NK-92 (cell line): Measurements from ENCODE around the gene TOMM5.
"Not testable (repeated sequence)": the region's sequence is repeated elsewhere in the genome, so short reads cannot be mapped to it uniquely, and the experiment has no call there.

Source experiments
- DNase-seq: peaks from one replicate; lab custom pipeline; 2025; ENCODE audit not compliant: unreplicated experiment; lab: John Stamatoyannopoulos, UW

The TOMM5 gene

GRCh38 chr9:37611961-37612360 is 19.6 kb upstream of the TOMM5 start:
- no peak for DNase-seq

GRCh38 chr9:37611014-37611413 is 18.6 kb upstream of the TOMM5 start:
- no peak for DNase-seq

DNA sequence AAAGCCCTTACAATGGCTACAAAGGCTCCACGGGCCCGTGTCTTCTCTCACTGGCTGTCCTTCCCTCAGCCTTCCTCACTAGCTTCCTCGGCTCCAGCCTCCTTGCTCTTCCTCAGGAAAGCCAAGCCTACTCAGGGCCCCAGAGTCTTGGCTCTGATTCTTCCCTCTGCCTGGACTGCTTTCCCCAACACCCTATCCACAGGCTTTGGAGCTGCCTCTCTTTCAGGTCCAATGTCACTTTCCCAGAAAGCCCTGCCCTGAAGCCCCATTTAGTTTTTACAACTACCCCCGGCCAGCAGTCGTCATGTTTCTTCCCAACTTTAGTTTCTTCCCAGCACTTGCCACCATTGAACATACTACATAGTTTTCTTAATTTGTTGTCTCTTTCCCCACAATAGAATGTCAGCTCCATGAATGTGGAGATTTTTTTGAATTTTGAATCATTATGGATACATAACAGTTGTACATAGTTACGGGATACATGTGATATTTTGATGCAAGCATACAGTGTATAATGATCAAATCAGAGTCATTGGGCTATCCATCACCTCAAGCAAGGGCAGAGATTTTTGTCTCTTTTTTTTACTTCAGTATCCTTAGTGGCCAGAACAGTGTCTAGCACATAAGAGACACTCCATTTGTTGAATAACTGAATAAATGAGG is 17.5 kb upstream of the TOMM5 start:
- DNase-seq: no peak

- no peak for DNase-seq
Measured at GRCh38 chr9:37608250-37608649, 15.9 kb upstream of the TOMM5 start.

DNA sequence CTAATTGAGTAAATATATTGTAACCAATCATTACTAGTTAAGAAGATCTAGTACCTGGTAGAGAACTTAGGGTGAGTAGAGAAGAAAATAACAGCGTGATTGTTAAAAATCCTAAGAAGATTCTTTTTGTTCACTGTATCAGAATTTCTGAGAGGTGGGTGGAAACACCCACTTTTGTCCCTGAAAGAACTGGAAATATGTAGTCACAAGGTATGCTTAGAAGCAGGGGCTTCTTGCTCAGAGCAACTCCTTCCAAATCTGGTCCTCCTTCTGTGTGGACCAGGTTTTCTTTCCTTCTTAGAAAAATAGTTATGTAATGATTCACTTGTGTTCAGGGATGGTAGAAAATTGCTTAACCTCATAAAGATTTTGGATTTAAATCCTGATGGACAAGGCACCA is 11.9 kb upstream of the TOMM5 start:
- DNase-seq: no peak

DNA sequence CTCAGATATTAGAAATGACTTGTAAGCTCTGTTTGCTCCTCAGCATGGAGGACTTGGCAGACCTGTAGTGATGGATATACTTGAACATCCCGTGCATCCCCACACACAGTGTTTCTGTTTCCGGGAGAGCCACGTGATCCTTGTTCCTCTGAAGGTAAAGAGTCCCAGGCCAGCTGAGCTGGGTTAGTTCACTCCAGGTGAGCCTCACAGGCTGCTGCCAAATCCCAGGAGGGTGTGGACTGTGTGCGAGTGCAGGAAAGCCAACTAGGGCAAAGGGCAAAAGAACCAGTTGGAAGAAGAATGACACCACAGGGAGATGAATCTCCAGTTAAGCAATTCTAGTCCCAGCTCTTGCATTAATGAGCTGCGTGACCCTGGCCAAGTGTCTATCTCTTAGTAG is 10.4 kb upstream of the TOMM5 start:
- no peak for DNase-seq

DNA sequence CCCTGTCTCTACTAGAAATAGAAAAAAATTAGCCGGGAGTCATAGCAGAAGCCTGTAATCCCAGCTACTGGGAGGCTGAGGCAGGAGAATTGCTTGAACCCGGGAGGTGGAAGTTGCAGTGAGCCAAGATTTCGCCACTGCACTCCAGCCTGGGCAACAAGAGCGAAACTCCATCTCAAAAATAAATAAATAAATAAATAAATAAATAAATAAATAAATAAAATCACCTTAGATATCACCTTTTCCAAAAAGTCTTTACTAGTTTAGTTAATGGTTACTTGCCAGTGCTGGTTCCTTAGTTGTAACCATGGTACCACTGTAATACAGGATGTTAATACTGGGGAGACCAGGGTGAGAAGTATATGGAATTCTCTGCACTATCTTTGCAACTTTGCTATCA is 9.7 kb upstream of the TOMM5 start:
- DNase-seq: not testable (repeated sequence)

DNA sequence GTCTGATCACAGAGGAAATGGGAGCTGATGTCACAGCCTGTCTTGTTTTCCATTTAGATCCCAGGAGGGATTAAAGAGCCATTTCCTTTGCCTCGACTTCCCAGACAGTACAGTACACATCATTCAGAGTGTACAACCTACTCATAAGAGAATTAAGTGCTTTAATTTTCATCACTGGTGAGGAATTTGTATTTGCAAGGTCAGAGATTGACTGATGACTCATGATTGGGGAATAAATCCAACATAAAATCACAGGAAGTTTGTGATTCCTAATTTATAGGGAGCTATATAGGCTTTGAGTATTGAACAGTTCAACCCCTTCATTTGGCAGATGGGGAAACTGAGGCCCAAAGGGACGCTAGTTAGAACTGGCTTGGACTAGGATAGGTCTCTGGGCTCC is 4.1 kb upstream of the TOMM5 start:
- DNase-seq: no peak

GRCh38 chr9:37593883-37594448 is 1.6 kb upstream of the TOMM5 start:
- no peak for DNase-seq

DNA sequence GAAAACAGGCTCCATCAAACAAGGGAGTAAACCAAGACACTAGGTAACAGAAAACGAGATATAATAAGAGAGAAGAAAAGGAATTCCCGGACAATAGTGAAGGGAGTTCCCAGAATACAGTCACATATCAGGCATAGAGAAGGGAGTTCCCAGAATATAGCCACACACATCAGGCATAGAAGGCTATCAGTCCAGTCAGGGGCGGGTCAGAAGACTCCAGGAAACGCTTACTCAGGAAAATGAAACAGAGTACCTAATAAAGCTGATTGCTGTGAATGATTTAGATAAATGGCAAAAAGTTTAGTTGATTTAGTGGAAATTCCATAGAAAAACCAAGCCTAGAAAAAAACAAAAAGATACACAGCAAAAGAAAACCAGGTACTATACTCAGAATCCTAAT is 4.9 kb downstream of the TOMM5 start:
- DNase-seq: no peak

DNA sequence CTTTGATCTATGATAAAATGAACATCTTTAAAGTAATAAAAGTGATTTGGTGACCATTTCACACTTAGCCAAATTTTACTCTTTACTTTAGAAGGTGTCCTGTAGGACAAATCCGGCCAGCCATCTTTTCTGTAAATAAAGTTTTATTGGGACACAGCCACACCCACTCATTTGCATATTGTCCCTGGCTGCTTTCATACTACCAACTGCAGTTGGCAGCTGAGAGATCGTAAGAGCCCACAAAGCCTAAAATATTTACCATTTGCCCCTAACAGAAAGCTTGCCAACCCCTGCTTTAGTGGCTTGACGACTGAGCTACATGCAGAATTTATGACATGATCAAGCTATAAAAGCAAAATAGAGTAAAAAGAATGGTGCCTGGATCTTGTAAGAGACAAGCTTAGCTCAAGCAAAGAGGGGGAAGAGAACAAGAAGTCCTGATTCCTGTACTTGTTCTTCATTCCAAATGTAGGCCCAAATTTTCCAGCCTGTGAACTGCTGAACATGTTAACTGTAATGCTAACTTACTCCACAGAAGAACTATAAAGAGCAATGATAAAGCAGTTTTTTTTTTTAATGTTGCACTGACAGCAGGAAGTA is 8.8 kb downstream of the TOMM5 start:
- DNase-seq: no peak

GRCh38 chr9:37582548-37583157 is 9.7 kb downstream of the TOMM5 start:
- DNase-seq: no peak

DNA sequence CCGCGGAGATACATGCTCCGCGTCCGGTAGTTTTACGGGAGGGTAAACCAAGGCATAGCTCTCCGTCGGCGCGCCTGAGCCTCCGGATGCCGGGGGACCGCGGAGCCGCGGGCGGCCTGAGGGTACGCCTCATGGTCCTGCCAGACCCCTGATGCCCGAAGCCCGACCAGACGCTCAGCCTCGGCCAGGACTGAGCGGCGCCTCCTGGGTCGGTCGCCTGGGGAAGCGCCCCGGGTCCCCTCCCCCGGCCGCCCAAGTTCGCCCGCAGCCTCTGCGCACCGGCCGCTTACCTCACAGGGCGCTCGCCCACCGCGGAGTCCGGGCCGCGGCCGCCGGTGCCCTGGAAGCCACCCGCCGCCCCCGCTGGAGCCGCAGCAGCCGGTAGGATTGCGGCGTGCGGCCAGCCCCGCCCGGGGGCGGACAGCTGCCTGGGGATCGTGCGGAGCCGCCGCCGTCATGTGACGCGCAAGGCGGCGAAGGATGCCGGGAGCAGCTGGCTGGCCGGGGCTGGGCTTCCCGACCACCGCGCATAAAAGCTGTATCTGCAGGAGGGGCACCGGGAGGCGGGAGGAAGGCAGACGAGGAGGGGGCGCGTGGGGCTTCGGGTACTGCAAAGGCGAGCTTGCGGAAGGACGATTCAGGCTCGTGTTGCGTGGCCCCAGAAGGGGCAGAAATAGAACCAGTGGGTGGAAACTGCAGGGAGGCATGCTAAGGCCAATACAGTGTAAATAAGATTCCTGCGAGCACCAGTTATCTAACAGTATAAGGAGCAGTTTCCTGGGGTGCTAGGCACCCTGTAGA is 16.3 kb downstream of the TOMM5 start, which contains the start of gene FBXO10:
FBXO10 (minus strand) TSS at position 460 of the 801 bp plus-strand sequence. CDS start 34,612 bp downstream, outside the sequence.
- no peak for DNase-seq

GRCh38 chr9:37575511-37575914 is 16.9 kb downstream of the TOMM5 start:
- DNase-seq: no peak

DNA sequence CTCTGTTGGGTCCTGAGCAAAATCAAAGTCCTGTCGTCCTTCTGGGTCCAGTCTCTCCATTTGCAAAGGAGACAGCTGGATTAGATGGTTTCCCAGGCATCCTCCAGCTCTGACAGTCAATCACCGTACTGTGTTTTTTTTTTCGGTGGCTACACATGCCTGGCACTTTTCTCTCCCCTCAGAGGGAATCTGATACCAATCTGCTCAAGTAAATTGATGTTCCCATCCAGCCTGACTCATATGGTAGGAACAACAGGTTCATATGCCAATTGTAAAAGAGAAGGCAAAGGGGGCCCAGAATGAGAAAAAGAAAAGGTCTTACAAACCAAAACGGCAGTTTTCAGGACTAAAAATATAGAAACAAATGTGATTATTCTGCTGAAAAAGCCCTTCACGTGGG is 17.4 kb downstream of the TOMM5 start:
- DNase-seq: no peak

- DNase-seq: no peak
Measured at GRCh38 chr9:37574241-37574721, 18.1 kb downstream of the TOMM5 start.

GRCh38 chr9:37571282-37571681 is 21.1 kb downstream of the TOMM5 start:
- no peak for DNase-seq

DNA sequence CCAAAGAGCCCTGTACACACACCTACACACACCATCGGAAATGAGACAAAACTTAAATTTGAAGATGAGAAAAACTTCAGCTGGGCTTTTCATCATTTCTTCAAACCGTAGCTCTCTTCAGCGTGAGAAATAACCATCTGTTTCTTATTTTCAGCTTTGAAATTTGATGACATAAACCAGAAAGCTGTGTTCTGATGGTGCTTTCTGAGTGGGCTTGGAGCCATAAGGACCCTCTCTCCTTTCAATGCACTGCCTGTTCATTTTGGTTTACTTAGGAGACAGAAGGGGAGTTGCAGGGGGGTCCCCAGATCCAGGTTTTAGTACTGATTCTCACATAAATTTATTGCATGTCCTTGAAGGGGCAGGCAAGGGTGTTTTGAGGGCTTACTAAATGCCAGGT is 25.7 kb downstream of the TOMM5 start:
- no peak for DNase-seq

DNA sequence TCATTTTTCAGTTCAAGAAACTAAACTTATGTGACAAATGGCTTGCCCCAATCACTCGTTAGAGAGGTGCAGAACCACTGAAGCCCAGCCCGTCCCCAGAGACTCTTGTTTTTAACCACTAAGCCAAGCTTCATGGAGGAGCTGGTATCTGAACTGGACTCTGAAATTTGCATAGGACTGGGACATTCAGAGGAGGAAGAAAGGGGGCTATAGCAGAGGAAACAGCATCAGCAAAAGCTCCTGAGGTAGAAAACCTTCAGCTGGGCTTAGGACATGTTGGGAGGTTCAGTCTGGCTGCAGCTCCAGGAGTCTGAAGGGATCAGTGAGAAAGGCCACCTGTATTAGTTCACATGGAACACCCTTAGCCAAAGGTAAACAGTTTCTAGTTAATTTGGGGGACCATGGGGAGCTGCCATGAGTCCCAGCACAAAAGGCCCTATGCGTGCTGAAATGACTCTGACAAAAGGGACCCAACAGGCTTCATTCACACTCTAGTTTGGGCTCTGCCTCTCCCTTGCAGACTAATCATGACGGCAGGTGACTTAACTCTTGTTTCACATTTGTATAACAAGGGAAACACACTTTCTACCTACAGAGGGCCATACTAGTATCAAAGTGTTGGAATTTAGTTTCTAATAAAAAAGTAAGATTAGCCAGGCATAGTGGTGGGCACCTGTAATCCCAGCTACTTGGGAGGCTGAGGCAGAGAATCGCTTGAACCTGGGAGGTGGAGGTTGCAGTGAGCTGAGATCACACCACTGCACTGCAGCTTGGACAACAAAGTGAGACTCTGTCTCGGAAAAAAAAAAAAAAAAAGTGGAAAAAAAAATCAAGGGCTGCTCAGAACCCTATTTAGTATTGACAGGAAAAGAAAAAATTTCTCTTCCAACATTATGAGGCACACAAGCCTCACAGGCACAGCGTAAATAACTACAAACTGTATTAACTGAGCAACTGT is 26.5 kb downstream of the TOMM5 start:
- DNase-seq: no peak

- DNase-seq: no peak
Measured at GRCh38 chr9:37564916-37565315, 27.5 kb downstream of the TOMM5 start.
